Cardiac septum (tissue), 1 donor: ENCODE measurements around the gene USP30. TPM values are rescaled to one million over a fixed set of nuclear protein-coding genes. Genes with fewer than 3 reads are reported as not detected.

Source experiments
- DNase-seq: peaks from one replicate; pipeline ENCODE4 v3.0.0-alpha.2; 2020; ENCODE audit warnings: low spot score
- intact Hi-C: fragments of 100-400 bp; cut with DNase I; formaldehyde crosslinking; loops from one replicate; pipeline ENCODE4 v1.14.0; 2022
- total RNA-seq: library from RNA; stranded (reverse); fragmentation: NEBNext Ultra II Directional; extraction: Animal tissue kit (Norgen Biotek cat#: 25700); gene quantifications from one replicate; pipeline ENCODE4 v1.2.1, GENCODE V29; 2021
- donor health status: DM: no; HTN: no; CAD: no.

USP30 gene
- total RNA-seq, 1 donor from 2014 or later = 15.9 TPM

GRCh38 chr12:109092497-109093021 is 40.2 kb downstream of the USP30 start:
- no peak for DNase-seq
- intact Hi-C loops = loop anchor here (2.0 to 10.0 kb wide), 4 partner anchors 140 to 528 kb away; partner anchors contain the start of gene SSH1

GRCh38 chr12:109093022-109093918 is 40.9 kb downstream of the USP30 start, which contains the start of gene ALKBH2:
ALKBH2 (minus strand) TSS chr12:109093472; CDS start chr12:109092786, 686 bp downstream.
- DNase-seq = peak; percentile 97
- intact Hi-C loops = loop anchor here (2.0 to 10.0 kb wide), 4 partner anchors 141 to 528 kb away; partner anchors contain the start of gene SSH1

GRCh38 chr12:109097140-109097434 is 44.7 kb downstream of the USP30 start:
- DNase-seq = no peak
- intact Hi-C loops = loop anchor here (10.0 kb wide), 1 partner anchor 292 kb away; no protein-coding TSS in a partner anchor

- intact Hi-C loops = loop anchor here (10.0 kb wide), 1 partner anchor 293 kb away; no protein-coding TSS in a partner anchor
- DNase-seq = peak; percentile 98
These were observed 45.2 kb downstream of the USP30 start, which contains the start of gene UNG for GRCh38 chr12:109097435-109098182. UNG (plus strand) TSS chr12:109097597; CDS start chr12:109097680, 83 bp downstream.

GRCh38 chr12:109098183-109098604 is 45.8 kb downstream of the USP30 start:
- DNase-seq = no peak
- intact Hi-C loops = loop anchor here (10.0 kb wide), 1 partner anchor 293 kb away; no protein-coding TSS in a partner anchor

GRCh38 chr12:109098651-109099050 is 46.3 kb downstream of the USP30 start:
- intact Hi-C loops = loop anchor here (10.0 kb wide), 1 partner anchor 294 kb away; no protein-coding TSS in a partner anchor
- no peak for DNase-seq

- intact Hi-C loops = loop anchor here (10.0 kb wide), 1 partner anchor 295 kb away; no protein-coding TSS in a partner anchor
- DNase-seq = no peak
These were observed 47.1 kb downstream of the USP30 start for GRCh38 chr12:109099431-109100020.

- intact Hi-C loops = no loop called here
- DNase-seq = no peak
These were observed 48.4 kb downstream of the USP30 start for GRCh38 chr12:109100741-109101140.

GRCh38 chr12:109102491-109102890 is 50.1 kb downstream of the USP30 start:
- intact Hi-C loops = no loop called here
- DNase-seq = no peak

- no peak for DNase-seq
- intact Hi-C loops = no loop called here
These were observed 52.8 kb downstream of the USP30 start for GRCh38 chr12:109105176-109105575.

GRCh38 chr12:109109746-109110350 is 57.5 kb downstream of the USP30 start:
- intact Hi-C loops = no loop called here
- no peak for DNase-seq

GRCh38 chr12:109110988-109111495 is 58.7 kb downstream of the USP30 start:
- DNase-seq = peak; percentile 95
- intact Hi-C loops = no loop called here

- intact Hi-C loops = no loop called here
- DNase-seq = no peak
These were observed 60.5 kb downstream of the USP30 start for GRCh38 chr12:109112720-109113465.

GRCh38 chr12:109113661-109114321 is 61.4 kb downstream of the USP30 start:
- intact Hi-C loops = loop anchor here (2.0 kb wide), 1 partner anchor 45 kb away; no protein-coding TSS in a partner anchor
- DNase-seq = no peak

- intact Hi-C loops = loop anchor here (2.0 kb wide), 1 partner anchor 44 kb away; no protein-coding TSS in a partner anchor
- no peak for DNase-seq
These were observed 62.3 kb downstream of the USP30 start for GRCh38 chr12:109114644-109115043.

GRCh38 chr12:109115404-109115757 is 63.0 kb downstream of the USP30 start:
- intact Hi-C loops = loop anchor here (2.0 kb wide), 1 partner anchor 43 kb away; no protein-coding TSS in a partner anchor
- no peak for DNase-seq
